Stimulated activated naive CD4-positive, alpha-beta T cell (primary cell): ENCODE measurements around the gene CSRNP3.

ENCODE experiments used
- DNase-seq, 6 experiments: peaks; one replicate each; lab custom pipeline; 2025; lab: John Stamatoyannopoulos, UW

CSRNP3 gene

DNA sequence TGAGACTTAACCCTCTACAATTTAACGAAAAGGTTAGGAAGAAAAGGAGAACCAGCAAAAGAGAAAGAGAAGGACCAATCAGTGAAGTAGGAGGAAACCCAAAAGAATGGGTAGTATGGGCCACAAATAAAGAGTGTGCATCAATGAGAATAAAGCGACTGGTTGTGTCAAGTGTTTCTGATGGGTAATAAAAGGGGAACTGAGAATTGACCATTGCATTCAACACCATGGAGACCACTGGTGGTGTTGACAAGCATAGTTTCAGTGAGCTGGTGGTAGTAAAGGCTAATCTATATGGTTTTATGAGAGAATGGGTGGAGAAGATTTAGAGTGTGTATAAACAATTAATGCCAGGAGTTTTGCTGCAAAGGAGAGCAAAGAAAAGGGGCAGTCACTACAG, 75.4 kb downstream of the CSRNP3 start:
- DNase-seq: no peak

DNA sequence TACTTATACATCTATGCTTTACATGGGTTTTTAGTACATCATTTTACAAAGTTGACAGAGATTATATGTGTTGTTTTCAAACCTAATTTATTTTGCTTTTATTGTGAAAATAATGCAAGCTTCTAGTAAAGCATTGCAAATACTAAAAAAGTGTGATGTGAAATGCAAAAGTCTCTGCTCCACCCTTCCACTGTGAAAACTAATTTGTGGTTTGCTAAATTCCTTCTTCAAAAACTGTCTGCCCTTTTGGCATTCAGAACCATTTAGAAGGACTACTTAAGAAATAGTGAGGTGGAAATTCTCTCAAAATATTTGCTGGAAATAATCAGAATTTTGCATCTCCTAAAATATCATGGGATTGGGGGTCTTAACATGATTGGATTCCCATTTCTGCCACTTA, 78.4 kb downstream of the CSRNP3 start:
- DNase-seq: no peak

DNA sequence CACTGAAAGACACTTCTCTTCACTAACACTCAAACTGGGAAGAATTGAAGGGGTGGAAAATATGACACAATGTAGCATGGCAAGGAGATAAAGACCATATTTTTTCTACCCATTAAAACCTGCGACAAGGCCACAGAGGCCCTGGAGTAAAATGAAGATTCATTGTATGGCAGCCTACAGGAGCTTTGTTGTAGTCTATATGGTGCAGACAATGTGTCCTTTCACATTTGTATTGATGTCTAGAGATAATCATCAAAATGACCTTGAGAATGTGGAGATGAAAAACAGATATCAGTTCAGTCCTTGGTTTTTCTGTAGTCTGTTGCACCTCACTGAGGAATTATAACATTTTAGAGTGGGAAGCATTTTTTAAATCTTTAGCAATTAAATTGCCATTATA, 80.1 kb downstream of the CSRNP3 start:
- no peak for DNase-seq

DNA sequence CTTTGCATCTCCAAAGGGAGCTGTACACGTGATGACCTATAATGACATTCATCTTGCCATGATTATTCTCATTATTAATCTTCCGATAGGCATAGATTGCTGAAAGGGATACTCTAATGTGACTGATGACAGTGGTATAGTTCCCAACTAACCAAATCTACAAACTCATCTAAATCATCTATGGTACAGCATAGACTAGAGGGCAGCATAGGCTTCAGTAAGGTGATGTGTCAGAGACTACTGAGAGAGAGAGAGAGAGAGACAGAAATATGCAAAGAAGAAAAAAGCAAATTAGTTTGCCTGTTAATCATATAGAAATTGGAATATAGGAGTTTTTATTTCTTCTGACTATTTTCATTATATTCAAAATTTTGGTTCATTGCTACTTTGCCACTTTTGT, 89.3 kb downstream of the CSRNP3 start:
- DNase-seq: no peak

DNA sequence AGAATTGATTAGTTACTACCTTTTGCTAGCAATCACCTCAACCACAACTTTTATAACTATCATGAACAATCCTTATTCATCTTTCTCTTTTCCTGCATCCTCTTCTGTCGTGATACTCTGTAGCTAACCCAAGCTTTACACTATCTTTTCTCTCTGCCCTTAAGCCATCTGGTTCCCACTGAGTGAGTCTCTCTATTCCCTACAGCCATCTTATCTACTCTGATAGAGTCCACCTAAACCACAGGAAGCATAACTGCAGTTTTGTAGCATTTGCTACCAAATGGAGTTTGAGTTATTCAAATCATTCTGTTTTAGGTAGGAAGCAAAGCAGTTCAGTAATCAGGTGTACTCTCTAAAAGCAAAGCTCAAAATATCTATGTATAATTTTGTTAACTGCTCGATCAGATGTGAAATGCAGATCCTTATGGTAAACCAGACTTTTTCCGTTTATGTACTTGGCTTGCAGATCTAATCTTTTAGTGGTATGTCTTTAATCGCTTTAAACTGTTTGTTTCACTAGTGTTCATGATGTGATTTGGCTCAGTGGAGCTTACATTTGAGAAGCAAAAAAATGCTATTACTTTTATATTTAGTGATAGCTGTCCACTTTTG, 91.0 kb downstream of the CSRNP3 start:
- no peak for DNase-seq

DNA sequence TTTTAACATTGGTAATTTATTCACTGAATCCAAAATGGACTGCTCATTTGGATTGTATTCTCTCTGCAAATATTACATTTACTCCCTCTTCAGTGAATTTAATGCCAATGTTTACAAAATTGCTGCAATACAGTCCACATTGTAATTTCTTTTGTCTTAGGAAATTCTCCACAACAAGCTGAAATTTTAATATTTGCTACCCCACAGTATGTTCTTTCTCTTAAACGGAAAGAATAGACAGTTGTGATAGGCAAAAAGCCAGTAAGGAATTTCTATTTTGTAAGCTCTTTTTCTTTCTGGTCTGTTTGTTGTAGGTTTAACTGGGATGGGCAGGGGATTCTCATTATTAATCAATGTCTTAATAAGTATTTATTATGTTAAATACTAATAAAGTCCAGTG, 92.0 kb downstream of the CSRNP3 start:
- DNase-seq: no peak

DNA sequence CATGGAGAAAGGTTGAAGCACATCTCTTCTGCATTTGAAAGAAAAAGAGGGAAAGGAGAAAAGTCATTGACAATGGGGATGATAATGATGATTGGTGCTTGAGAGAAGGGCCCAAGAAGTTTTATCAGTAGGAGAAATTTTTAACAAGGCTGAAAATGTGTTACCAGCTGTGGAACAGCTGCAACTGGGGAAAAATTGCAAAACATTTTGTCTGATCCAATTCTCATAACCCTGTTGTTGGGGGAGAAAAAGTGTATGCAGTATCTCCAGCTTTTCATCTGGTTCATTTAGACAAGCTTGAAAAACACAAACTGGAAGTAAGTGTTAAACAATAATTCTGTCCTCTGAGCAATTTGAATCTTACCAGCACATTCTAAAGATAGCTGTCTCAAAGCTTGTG, 92.7 kb downstream of the CSRNP3 start:
- no peak for DNase-seq

DNA sequence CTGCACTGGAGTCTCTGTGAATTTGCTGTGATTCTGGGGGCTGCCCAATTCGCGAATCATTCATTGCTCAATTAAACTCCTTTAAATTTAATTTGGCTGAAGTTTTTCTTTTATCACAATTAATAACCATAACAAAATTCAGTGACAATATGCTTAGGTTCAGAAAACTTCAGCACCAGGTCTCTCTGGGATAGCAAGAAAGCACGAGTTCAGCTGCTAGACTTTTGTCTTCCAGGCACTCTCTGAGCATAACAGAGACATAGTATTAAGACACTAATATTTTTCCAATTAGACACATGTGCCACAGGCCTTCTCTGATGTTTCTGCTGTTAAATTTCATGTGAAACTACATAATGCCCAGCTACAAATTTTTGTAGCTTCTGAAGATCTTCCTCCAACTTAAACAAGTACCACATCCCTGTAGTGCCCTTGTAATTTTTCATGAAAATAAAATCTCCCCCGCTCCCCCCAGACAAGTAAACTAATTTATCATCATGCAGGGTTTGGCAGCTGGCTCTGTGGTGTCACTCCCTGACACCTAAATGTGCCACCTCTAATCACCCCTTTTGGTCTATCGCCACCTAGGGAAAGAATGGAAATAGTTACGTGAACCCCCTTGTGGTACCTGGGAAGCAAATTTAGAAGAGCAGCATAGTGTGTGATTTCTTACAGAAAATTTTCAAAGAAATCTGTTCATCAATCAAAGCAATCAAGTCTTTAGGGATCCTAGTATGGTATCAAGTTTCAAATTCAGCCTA, 94.1 kb downstream of the CSRNP3 start:
- no peak for DNase-seq

DNA sequence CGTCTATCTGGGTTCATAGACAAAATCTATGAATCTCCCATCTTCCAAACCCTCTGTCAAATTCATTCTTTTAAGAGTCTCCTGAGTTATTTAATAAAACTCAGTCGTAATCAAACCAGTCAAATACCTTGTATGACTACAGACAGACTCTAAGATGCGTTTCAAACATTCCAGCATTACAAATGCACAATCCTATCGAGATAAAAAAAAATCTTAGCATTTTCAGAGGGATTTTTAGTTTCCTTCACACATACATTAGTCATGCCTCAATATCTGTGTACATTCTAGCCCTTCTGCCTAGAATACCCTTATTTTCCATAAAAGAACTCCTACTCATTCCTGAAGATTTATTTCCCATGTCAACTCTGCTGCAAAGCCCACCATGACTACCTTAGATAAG, 96.5 kb downstream of the CSRNP3 start:
- DNase-seq: no peak

DNA sequence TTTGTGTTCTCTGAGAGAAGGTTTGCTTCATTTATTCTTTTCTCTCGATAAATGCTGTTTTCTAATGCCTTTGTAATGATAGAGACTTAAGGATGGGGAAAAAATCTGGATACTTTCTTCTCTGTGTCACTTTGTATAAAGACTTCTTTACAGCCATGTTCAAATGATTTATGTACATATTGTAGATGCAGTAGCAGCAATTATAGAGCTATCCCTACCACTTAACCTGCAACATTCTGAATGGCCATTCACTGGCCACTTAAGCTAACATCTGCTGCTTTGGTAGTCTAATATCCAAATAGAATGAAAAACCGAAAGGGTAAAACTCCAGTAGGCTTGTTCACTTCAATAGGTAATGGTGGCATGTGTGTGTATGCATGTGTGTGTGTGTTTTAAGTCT, 97.8 kb downstream of the CSRNP3 start:
- no peak for DNase-seq

DNA sequence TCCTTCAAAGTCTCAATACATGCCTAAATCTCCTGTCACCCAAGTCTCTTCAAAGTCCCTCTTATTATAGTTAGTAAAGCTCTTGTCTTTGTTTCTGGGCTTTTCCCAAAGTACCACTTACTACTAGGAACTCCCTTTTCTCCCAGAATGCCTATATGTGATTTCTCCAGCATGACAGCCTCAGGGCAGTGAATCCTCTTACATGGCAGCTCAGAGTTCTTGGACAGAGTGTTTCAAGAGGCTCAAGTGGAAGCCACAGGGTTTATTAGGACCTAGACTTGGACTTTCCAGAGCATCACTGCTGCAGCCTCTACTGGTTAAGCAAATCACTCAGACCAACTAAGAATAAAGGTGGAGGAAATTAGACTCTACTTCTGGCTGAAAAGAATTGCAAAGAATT, 98.9 kb downstream of the CSRNP3 start:
- no peak for DNase-seq

DNA sequence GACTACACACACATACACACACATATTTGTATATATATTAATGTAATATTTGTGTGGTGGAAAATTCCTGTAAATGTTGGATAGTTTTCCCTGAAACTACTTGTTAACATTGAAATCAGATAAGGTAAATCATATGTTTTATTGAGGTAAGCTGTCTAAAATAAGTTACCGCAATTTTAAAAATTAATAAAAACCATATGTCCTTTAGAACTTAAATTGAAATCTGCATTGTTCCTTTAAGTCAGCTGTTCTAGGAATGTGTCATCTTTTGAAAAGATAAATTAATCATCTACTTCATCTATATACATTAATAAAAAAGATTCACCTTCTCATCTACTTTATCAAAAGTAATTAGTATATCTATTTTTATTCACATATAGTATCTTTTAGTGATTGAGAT, 102.0 kb downstream of the CSRNP3 start:
- DNase-seq: no peak

DNA sequence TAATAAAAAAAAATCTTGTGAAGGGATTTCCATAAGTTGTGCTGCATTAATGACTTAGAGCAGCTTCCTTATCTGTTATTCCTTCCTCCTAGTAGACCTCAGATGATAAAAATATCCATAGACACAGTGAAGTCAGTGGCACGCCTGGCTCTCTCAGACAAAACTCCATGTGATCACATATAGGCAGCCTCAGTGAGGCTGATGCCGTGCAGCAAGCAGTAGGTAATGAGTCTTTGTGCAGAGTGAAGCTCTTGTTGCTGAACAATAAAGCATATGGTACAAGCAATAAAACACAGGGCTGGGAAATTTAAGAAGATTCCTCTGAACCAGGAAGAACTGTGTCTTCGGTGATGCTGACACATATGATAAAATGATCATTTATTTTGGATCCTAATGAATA, 102.7 kb downstream of the CSRNP3 start:
- DNase-seq: no peak

DNA sequence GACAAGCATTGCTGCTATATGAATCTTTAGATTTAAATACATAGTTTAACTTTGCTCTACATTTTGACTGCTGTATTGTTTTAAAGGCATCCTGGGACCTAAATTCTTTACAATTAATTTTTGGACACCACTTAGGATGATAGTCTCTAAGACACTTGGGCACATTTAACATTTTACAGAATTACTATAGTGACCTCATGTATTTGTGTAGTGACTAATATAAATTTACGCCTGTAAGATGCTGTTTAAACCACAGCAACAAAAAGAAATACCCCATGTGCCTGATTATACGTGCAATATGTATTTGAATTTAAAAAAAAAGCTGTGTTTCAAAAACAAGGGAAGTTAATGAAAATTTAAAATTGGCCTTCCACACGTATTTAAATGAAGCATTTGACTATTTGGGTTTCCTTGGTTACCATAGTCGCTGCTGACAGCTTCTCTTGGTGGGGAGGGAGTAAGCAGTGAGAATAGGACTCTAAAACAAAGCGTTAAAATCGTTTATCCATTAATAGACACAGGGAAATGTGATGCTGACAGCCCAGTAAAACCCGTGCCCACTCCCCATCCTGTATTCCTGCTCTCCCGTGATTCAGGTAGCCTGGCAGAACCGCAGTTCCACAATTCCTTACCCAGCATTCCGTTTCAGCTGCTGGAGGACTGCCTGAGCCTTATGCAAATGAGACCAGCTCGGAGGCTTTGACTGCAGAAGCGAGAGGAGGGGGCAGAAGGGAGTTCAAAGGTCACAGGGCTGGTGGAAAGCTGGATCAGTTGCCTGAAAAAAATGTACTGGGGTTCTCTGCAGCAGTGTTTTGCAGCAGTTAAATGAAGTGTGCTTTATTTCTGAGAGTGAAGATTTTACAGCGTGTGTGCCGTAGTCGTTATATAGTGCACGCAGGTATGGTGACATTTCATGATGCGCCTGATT, 104.3 kb downstream of the CSRNP3 start:
- DNase-seq: no peak

DNA sequence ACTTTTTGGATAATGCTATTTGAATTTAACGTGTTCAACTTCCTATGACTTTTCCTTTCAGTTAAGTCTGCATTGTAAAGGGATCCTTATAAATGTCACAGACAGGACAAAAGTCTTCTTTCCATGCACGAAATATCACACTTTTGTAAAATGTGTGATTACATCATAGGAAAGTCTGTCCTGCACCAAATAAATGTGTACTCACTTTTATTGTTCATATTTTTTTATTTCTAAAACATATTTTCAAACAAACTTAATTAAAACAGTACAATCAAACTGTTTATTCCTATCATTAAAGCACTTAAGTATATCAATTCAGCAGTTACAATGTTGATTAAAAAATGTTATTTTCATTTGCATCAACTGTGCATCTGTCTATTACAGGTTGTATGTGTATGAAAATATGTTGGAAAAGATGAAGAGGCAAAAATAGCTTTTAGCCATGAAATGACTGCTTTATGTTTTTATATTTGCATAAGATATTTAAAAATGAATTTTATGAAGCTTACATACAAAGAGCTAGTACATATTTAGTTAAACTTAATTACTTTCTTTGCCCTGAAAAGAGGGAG, 105.6 kb downstream of the CSRNP3 start:
- no peak for DNase-seq

DNA sequence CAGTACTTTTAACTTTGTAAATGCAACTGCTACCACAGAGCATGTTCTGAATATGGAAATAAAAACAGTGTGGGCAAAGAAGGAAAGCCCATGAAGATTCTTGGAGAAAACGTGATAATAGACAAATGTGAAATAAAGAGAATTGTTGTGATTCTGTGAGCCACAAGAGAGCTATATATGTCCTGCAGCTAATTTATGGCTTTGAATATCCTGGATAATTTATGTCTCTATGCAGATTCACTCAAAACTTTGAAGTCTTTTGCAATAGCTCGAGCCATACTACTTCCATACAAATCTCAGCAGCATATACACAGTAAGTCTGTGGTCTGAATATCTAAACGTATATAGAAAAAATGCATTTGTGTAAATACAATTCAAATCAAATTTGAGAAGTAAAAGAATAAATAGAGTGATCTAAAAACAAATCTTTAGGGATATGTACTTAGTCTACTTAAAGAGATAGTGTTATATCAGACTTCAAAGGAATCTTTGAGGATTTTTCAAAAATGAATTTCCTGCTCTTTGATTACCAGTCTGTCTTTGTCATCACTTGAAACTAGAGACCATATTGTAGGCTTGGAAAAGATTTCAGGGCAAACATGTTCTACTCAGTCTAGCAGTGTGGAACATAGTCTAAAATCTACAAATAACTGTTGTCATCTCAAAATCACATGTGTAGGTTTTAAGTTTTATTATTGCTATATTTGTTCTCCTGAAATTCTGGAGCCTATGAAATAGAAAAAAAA, 107.1 kb downstream of the CSRNP3 start:
- no peak for DNase-seq

DNA sequence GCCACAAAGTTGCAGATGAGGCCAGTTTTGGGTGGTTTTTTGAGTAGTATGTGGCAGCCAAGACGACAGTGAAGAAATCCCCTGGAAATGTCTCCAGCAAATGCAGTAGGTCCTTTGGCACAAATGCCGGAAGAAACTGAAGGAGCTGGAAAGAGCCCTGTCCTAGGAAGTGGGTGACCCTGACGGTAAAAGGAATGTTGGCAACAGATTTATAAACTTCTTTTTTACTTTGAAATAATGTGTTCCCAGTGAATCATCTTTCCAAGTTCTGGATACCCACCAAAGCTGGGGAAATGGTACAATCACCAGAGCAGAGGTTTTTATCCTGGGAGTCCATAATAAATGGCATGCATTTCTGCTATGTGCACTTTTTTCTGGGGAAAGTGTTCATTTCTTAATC, 112.9 kb downstream of the CSRNP3 start:
- no peak for DNase-seq

DNA sequence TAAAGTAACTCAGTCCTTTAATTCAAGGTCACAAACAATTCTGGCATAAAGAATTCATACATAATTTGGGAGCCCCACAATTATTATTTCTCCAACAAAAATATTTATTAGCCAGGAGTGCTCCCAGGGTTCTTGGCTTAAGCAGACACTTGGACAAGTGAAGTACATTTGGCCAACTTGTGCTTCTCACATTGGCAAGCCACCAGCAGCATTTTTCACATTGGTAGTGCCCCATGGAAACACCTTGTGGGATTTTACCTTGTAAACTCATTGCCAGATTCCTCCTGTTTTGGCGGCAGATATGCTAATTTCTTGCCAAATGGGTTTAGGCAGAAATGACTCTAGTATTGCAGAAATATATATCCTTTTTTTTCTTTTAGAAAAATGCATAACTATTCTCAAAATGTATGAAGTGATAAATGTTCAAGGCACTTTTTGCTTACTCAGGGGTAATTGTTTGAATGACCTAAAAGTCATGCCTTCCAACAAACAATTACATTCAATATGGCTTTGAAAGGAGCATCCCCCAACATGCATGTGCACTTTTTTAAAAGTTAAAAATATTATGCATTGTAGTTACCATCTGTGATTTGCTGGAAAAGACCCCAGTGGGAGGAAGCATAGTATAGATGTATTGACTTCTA, 113.5 kb downstream of the CSRNP3 start:
- DNase-seq: no peak

DNA sequence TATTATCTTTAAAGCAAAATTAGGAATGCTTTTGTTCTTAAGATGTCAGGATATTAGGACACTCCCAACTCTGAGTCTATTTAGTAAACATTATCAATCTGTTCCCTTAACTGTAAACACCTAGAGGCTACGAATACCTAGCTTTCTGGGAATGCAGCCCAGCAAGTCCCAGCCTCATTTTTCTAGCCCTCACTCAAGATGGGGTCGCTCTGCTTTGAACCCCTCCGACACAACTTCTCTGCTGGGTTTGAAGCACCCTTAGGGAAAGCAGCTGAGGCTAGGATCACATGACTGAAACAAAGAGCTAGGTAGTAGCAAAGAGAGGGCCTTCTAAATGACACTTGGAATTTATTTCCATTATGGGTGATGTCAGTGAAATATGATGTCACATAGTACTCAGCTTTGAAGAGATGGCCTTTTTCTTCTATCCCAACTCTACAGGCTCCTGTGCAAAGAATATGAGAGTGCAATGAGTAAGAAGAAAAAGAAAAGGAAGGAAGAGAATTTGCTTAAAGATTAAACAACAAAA, 114.7 kb downstream of the CSRNP3 start:
- no peak for DNase-seq

DNA sequence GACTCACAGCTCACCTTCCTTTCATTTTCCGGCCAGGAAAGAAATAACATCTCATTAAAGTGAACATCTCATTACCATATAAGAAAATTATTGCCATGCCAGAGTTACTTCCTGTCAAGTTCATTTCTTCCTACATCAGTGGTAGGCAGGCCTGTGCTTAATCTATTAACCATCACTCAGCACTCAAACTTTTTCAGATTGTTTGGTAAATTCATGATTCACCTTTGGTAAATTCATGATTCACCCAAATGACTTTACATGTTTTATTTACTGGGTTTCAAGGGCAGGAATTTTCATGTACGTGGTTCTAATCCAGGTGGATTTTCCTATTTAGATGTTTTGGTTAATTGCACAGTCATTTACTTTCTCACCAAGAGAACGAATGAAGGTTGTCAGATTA, 116.5 kb downstream of the CSRNP3 start:
- DNase-seq: no peak

DNA sequence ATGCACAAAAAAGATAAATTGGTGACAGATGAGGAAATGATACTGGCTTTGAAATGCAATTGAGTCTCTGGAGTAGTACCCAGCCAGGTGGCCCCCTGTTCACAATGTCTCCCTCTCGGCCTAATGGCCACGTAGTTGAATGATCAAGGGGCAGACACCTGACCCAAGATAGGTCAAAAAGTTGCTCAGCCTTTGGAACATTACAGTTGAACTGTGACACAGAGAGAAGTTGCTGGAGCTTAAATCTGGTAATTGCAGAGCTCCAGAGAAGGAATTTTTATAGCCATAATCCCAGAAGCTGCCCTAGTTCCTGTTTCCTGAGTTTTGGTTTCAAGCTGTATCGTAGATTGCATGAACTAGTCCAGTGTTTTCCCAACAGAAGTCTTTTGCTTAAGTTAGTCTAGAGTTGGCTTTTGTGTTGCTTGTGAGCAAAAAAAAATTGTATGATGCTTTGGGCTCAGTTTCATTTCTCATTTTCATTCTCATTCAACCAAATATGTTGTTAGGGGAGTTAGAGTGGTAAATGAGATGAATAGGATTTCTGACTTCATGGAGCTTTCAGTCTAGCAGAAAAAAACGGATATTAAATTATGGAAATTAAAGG, 117.9 kb downstream of the CSRNP3 start:
- DNase-seq: no peak
